GM12874 (cell line): ENCODE results near the gene AQP11.

Experiments used
- CTCF ChIP-seq: IDR thresholded peaks from 2 replicates; pipeline ENCODE4 v1.5.1; 2011; ENCODE audit warnings: low read depth, mild to moderate bottlenecking, control low read depth, low read length, moderate library complexity; ENCODE audit not compliant: insufficient read depth

Gene AQP11

DNA sequence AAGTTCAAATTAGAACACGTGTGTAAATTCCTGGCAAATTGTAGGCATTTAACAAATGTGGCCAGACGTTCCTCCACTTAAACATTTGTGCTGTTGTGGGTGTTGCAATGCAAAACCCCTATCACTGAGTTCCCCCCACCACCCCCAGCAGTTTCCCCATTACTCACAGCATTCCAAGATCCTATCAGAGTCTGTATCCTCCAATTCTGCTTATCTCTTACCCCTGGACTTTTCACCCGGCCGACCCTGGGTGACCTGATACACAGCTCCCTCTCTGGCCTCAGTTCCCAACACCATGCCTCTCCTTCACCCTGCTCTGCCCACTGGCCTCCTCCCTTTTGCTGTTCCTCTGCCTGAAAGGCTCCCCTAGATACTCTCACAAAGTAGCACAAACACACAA, 31.4 kb upstream of the AQP11 start:
- TF ChIP-seq CTCF = no peak

- no peak for TF ChIP-seq CTCF
Measured at GRCh38 chr11:77559686-77560401, 29.9 kb upstream of the AQP11 start.

- no peak for TF ChIP-seq CTCF
Measured at GRCh38 chr11:77560605-77561004, 29.1 kb upstream of the AQP11 start.

DNA sequence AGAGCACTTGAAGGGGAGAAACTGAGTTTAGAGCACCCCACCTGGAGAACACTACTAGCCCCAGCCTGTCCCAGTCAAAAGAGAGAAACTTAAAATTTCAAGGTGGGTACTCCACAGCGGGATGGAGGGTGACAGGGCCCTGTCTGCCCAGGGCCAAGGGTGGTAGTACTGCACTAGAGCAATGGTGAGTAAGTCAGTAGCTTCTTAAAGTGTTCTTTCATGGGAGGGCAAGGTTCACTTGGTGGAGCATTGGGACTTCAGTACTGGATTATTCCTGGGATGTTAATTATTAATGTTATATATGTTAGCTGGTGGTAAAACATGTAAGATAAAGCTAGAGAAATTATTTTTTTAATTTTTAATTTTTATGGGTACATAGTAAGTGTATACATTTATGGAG, 28.5 kb upstream of the AQP11 start:
- TF ChIP-seq CTCF = no peak

DNA sequence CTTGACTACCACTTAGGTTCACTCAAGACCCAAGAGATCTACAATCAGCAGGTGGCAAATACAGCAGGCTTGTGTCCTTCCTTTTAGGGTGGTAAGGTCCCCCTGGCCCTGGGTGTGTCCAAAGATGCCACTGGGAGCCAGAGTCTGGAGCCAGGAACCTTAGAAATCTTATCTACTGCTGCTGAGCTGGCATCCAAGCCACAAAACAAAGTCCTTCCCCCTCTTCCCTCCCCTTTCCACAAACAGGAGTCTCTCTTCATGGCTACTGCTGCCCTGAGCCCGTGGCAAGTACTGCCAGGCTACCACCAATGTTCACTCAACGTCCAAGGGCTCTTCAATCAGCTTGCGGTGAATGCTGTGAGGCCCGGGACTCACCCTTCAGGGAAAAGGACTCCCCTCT, 21.4 kb upstream of the AQP11 start:
- no peak for TF ChIP-seq CTCF

DNA sequence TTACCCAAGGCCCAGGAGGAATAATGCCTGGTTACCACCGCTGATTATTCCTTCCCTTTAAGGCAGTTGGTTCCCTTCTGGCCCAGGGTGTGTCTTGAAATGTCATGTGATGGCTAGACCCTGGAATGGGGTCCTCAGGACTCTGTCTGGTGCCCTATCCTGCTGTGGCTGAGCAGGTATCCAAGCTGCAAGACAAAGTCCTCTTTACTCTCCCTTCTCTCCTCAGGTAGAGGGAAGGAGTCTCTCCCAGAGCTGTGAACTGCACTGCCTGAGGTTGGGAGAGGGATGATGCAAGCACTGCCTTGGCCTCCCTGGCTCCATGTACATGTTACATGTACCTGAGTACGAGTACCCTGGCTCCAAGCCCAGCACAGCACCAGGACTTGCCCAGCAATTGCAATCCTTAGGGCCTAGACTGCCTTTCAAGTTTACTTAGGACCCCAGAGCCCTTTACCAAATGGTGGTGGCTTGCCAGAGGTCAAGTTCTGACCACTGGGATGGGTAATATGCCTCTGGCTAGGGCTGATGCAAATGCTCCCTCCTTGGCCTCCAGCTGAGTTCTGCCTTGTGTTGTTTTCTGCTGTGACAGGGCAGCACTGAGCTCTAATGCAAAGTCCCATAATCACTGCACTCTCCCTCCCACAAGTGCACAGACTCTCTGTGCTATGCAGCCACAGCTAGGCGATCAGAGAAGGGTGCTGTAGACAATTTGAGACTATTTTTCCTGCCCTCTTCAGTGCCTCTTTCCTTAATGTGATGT, 20.7 kb upstream of the AQP11 start:
- TF ChIP-seq CTCF = no peak

DNA sequence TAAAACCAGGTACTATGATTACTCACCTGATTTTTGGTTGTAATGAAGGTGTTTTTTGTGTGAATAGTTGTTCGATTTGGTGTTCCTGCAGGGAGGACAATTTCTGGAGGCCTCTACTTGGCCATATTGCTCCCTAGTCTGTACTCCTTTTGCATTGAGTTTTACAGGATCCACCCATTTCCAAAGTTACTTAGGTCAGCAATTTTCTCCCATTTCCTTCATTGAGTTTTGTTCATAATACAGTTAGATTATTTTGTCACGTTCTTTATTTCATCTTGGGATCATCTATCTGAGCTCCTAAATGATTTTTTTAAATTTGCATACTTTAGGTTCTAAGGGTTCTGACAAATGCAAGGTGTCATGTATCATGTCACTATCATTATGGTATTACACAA, 20.1 kb upstream of the AQP11 start:
- no peak for TF ChIP-seq CTCF
